Urinary bladder (tissue), 4 donors: ENCODE results near the gene METTL6. TPM values are rescaled to one million over a fixed set of nuclear protein-coding genes. Genes with fewer than 3 reads are reported as not detected.
A peak's percentile ranks its signal among the peaks of the same experiment; 100 is the strongest.
"Not testable (repeated sequence)": the region's sequence is repeated elsewhere in the genome, so short reads cannot be mapped to it uniquely, and the experiment has no call there.

Experiments used
- DNase-seq: peaks from one replicate; pipeline ENCODE4 v3.0.0-alpha.2; 2015; ENCODE audit errors: extremely low spot score
- H3K27ac ChIP-seq: one replicate; pipeline ENCODE4 v1.5.1; 2013; ENCODE audit warnings: low read depth, mild to moderate bottlenecking, moderate library complexity
- H3K36me3 ChIP-seq: one replicate; pipeline ENCODE4 v1.6.1; 2013; ENCODE audit warnings: mild to moderate bottlenecking, moderate library complexity; ENCODE audit not compliant: insufficient read depth
- H3K4me1 ChIP-seq: one replicate; pipeline ENCODE4 v1.6.1; 2013; ENCODE audit warnings: mild to moderate bottlenecking, moderate library complexity; ENCODE audit not compliant: insufficient read depth
- H3K4me3 ChIP-seq: one replicate; pipeline ENCODE4 v1.5.1; 2013; ENCODE audit warnings: low read depth, low read length
- WGBS: extraction: QIAGEN DNeasy Blood & Tissue Kit; methylation state at CpG from one replicate; pipeline ENCODE4 v1.1.7; 2013; 5-methylcytosine and 5-hydroxymethylcytosine counted together
- polyA plus RNA-seq: library from polyadenylated mRNA; stranded (reverse); fragments of 200-250 nt; gene quantifications from one replicate; pipeline ENCODE4 v1.2.3, GENCODE V29; 2013
- total RNA-seq: library from RNA; depleted of rRNA; stranded (reverse); fragments of >200 nt; gene quantifications from one replicate; pipeline ENCODE4 v1.2.3, GENCODE V29; 2014
- donor health status: healthy with polysubstance abuse.
- donor health status: healthy.

Gene METTL6
- total and polyA plus RNA-seq, 2 donors: 11.1 to 37.1 TPM

GRCh38 chr3:15384510-15385237, 42.7 kb downstream of the METTL6 start:
- Histone ChIP-seq H3K36me3 (no peaks in the 10 kb centered on the region), H3K27ac (no peak overlapping the region), H3K4me1 (no peaks in the 10 kb centered on the region), H3K4me3 (no peak overlapping the region)
- DNase-seq: no peak
- WGBS: 90% methylated on average over 4 of the region's 4 CpGs

GRCh38 chr3:15382405-15382923, 44.9 kb downstream of the METTL6 start:
- Histone ChIP-seq H3K4me1 (no peaks in the 10 kb centered on the region), H3K27ac (no peak overlapping the region), H3K4me3 (no peak overlapping the region), H3K36me3 (no peaks in the 10 kb centered on the region)
- no peak for DNase-seq
- WGBS: 79% methylated on average over 3 of the region's 3 CpGs

GRCh38 chr3:15380980-15381890, 46.1 kb downstream of the METTL6 start:
- 59% methylated on average over 6 of the region's 6 CpGs for WGBS
- Histone ChIP-seq H3K4me1 (no peaks in the 10 kb centered on the region), H3K4me3 (no peak overlapping the region), H3K27ac (no peak overlapping the region), H3K36me3 (no peaks in the 10 kb centered on the region)
- no peak for DNase-seq

- 28% methylated on average over 16 of the region's 16 CpGs for WGBS
- H3K4me1 ChIP-seq: no peaks in the 10 kb centered on the region
- H3K27ac ChIP-seq: no peak overlapping the region
- peak; percentile 93 for DNase-seq
- H3K36me3 ChIP-seq: no peaks in the 10 kb centered on the region
- no peak overlapping the region for H3K4me3 ChIP-seq
Measured at GRCh38 chr3:15377961-15378791, 49.2 kb downstream of the METTL6 start.

- WGBS: 93% methylated on average over 22 of the region's 22 CpGs
- Histone ChIP-seq H3K4me1 (no peaks in the 10 kb centered on the region), H3K36me3 (no peaks in the 10 kb centered on the region), H3K4me3 (no peak overlapping the region), H3K27ac (no peak overlapping the region)
- no peak for DNase-seq
Measured at GRCh38 chr3:15375461-15376000, 51.8 kb downstream of the METTL6 start.

- Histone ChIP-seq H3K27ac (no peak overlapping the region), H3K36me3 (no peaks in the 10 kb centered on the region), H3K4me3 (no peak overlapping the region), H3K4me1 (no peaks in the 10 kb centered on the region)
- WGBS: 89% methylated on average over 4 of the region's 4 CpGs
- no peak for DNase-seq
Measured at GRCh38 chr3:15372918-15373317, 54.4 kb downstream of the METTL6 start.

- no peaks in the 10 kb centered on the region for H3K4me1 ChIP-seq
- H3K27ac ChIP-seq: no peak overlapping the region
- no peak for DNase-seq
- no peaks in the 10 kb centered on the region for H3K36me3 ChIP-seq
- H3K4me3 ChIP-seq: no peak overlapping the region
- WGBS: 63% methylated on average over 6 of the region's 6 CpGs
Measured at GRCh38 chr3:15368561-15369135, 58.7 kb downstream of the METTL6 start.

GRCh38 chr3:15367059-15367458, 60.3 kb downstream of the METTL6 start:
- H3K4me3 ChIP-seq: no peak overlapping the region
- WGBS: 29% methylated on average over 1 of the region's 1 CpG
- no peaks in the 10 kb centered on the region for H3K4me1 ChIP-seq
- DNase-seq: no peak
- no peak overlapping the region for H3K27ac ChIP-seq
- H3K36me3 ChIP-seq: no peaks in the 10 kb centered on the region

- WGBS: 32% methylated on average over 6 of the region's 6 CpGs
- not testable (repeated sequence) for H3K4me3 ChIP-seq, H3K27ac ChIP-seq, DNase-seq, H3K4me1 ChIP-seq, H3K36me3 ChIP-seq
Measured at GRCh38 chr3:15364078-15364477, 63.3 kb downstream of the METTL6 start.

- WGBS: 55% methylated on average over 11 of the region's 11 CpGs
- no peak overlapping the region for H3K27ac ChIP-seq
- H3K4me1 ChIP-seq: no peaks in the 10 kb centered on the region
- DNase-seq: no peak
- H3K36me3 ChIP-seq: no peaks in the 10 kb centered on the region
- H3K4me3 ChIP-seq: no peak overlapping the region
Measured at GRCh38 chr3:15361494-15362214, 65.7 kb downstream of the METTL6 start.

- no peak for DNase-seq
Measured at GRCh38 chr3:15360788-15361493, 66.4 kb downstream of the METTL6 start.

More at GRCh38 chr3:15360788-15361493, 66.4 kb downstream of the METTL6 start:
- H3K36me3 ChIP-seq: no peaks in the 10 kb centered on the region
- 36% methylated on average over 1 of the region's 1 CpG for WGBS
- H3K4me1 ChIP-seq: no peaks in the 10 kb centered on the region
- no peak overlapping the region for H3K4me3 ChIP-seq
- H3K27ac ChIP-seq: no peak overlapping the region
